Measurements from ENCODE around the gene HORMAD2. TPM values are rescaled to one million over a fixed set of nuclear protein-coding genes. Genes with fewer than 3 reads are reported as not detected.

The HORMAD2 gene
- total and polyA plus RNA-seq, 9 donors: not detected

DNA sequence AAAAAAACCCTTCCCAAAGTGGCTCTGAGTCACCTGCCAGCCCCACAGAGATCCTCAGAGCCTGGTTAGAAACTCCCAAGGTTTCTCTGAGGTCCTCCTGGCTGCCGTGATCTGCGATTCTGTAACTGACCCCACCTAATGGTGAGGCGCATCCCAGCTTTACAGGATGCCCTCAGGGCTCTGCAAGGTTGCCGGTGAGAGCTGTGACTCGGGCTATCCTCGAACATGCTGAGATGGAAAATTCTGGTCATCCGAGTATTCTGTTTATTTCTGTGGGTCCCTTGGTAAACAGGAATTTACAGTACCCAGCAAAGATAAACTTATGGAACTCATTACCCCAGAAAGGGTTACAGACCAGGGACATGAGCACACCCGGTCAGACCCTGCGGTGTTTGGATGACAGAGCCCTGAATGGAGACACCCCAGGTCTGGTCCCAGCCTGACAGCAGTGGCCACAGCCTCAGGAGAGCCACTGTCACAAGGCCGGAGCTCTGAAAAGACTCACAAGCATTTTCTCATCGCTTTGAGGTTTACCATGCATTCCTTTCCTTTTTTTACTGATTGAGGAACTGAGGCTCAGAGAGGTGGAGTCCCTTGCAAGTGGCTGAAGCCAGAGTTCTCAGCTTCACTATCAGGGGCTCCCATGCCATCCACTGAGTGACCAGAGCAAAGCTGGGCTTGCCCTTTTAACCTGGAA lies 144.0 kb downstream of the HORMAD2 start:
- no peak for DNase-seq
- H3K9me3 ChIP-seq (replicated peaks; ENCODE audit: control insufficient read depth, low read depth, low read length): no peaks in the 10 kb centered on the region
- H3K4me1 ChIP-seq (ENCODE audit: control insufficient read depth, insufficient read depth, low read length): peaks cover 6% of the 10 kb centered on the region
- H3K4me3 ChIP-seq (ENCODE audit: low read length): no peak overlapping the region
- WGBS (ENCODE audit: insufficient coverage): 37% methylated on average over 6 of the region's 11 CpGs
- H3K27ac ChIP-seq (ENCODE audit: low read length): no peak overlapping the region
- H3K36me3 ChIP-seq (ENCODE audit: control insufficient read depth, insufficient read depth, low read length): no peaks in the 10 kb centered on the region
- H3K27me3 ChIP-seq (ENCODE audit: control insufficient read depth, insufficient read depth, low read length): peaks cover 27% of the 10 kb centered on the region

DNA sequence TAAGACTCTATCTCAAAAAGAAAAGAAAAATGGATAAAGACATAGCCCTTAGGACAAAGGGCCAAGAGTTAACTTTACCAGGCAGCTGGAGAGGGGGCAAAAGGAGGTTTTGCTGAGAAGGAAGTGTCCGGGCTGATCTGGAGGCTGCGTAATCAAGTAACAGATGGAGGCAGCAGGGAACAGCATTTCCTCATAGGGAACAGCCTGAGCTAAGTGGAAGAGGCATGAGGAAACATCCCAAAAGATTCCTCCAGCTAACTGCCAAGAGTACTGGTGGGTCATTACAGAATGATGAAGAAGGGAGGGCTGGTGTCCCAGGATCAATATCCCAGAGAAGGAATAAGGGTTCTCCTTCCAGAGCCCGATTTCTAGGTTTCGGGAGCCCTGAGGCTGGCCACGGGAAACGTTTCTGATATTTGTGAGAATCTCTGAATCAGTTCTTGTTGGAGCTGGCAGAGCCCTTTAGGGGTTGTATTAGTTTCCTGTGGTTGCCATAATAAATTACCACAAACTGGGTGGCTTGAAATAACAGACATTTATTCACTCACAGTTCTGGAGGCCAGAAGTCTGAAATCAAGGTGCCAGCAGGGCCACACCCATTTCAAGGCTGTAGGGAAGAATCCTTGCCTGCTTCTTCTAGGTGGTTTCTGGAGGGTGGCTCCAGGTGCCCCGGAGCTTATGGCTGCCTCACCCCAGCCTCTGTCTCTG lies 145.1 kb downstream of the HORMAD2 start:
- WGBS (ENCODE audit: insufficient coverage): 82% methylated on average over 2 of the region's 7 CpGs
- DNase-seq: no peak
- Histone ChIP-seq H3K36me3 (ENCODE audit: control insufficient read depth, insufficient read depth, low read length) (no peaks in the 10 kb centered on the region), H3K27ac (ENCODE audit: low read length) (no peak overlapping the region), H3K4me3 (ENCODE audit: low read length) (no peak overlapping the region), H3K9me3 (replicated peaks; ENCODE audit: control insufficient read depth, low read depth, low read length) (no peaks in the 10 kb centered on the region), H3K4me1 (ENCODE audit: control insufficient read depth, insufficient read depth, low read length) (peaks cover 6% of the 10 kb centered on the region), H3K27me3 (ENCODE audit: control insufficient read depth, insufficient read depth, low read length) (peaks cover 27% of the 10 kb centered on the region)

DNA sequence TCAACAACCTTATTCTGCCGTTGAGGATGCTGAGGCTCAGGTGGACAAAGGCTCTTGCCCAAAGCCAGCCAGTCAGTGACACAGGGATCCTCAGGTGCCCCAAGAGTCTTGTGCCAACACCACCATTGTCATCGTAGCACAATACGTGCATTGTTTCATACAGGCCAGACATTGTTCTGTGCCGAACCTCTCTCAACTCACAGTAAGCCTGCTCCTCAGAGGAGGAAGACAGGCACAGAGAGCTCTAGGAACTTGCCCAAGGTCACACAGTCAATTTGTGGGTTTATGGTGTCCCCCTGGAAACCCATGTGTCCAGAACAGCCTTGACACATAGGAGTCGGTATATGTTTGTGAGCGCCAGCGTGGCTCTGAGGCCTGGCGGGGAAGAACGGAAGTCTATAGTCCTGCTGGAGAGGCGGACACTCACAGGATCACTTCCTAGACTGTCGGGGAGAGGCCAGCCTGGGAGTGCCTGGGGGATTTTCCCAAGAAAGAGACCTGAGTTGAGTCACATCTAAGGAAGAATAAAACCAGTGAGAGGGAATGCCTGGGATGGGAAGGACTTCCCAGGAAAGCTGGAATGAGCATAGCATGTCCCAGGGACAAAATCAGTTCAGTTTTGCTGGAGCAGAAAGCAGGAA lies 146.0 kb downstream of the HORMAD2 start:
- Histone ChIP-seq H3K4me1 (ENCODE audit: control insufficient read depth, insufficient read depth, low read length) (peaks cover 6% of the 10 kb centered on the region), H3K36me3 (ENCODE audit: control insufficient read depth, insufficient read depth, low read length) (no peaks in the 10 kb centered on the region), H3K27me3 (ENCODE audit: control insufficient read depth, insufficient read depth, low read length) (peaks cover 21% of the 10 kb centered on the region), H3K9me3 (replicated peaks; ENCODE audit: control insufficient read depth, low read depth, low read length) (no peaks in the 10 kb centered on the region), H3K27ac (ENCODE audit: low read length) (no peak overlapping the region), H3K4me3 (ENCODE audit: low read length) (no peak overlapping the region)
- 71% methylated on average over 10 of the region's 11 CpGs for WGBS (ENCODE audit: insufficient coverage)
- no peak for DNase-seq

Other genes starting within 250 kb of the HORMAD2 start
- 23.1 TPM for gene ASCC2, start 242.2 kb upstream of the HORMAD2 start, total RNA-seq
- 10 to 100 TPM; 29.0 to 38.1 (median 34.6) TPM for gene ASCC2, start 242.2 kb upstream of the HORMAD2 start, polyA plus RNA-seq (ENCODE audit: insufficient read depth in 1 of 8, insufficient read length in 8 of 8, low replicate concordance in 1 of 8)
- 27.0 TPM for gene MTMR3, start 197.3 kb upstream of the HORMAD2 start, total RNA-seq
- gene MTMR3, start 197.3 kb upstream of the HORMAD2 start, polyA plus RNA-seq (ENCODE audit: insufficient read depth in 1 of 8, insufficient read length in 8 of 8, low replicate concordance in 1 of 8): 10 to 100 TPM; 23.6 to 29.1 (median 25.2) TPM
- 0.75 TPM for gene LIF, start 166.3 kb downstream of the HORMAD2 start, total RNA-seq
- gene LIF, start 166.3 kb downstream of the HORMAD2 start, polyA plus RNA-seq (ENCODE audit: insufficient read depth in 1 of 8, insufficient read length in 8 of 8, low replicate concordance in 1 of 8): 1 to 10 TPM in 3 of 8 donors, under 1 TPM in 5; 0.57 to 1.4 (median 0.88) TPM
- 0.22 TPM for gene OSM, start 186.4 kb downstream of the HORMAD2 start, total RNA-seq
- gene OSM, start 186.4 kb downstream of the HORMAD2 start, polyA plus RNA-seq (ENCODE audit: insufficient read depth in 1 of 8, insufficient read length in 8 of 8, low replicate concordance in 1 of 8): 1 to 10 TPM in 1 of 8 donors, under 1 TPM in 6, not detected in 1; 0.09 to 1.5 (median 0.34) TPM
- gene CASTOR1, start 209.0 kb downstream of the HORMAD2 start, total RNA-seq: 5.7 TPM
- 1 to 10 TPM; 3.5 to 7.1 (median 4.7) TPM for gene CASTOR1, start 209.0 kb downstream of the HORMAD2 start, polyA plus RNA-seq (ENCODE audit: insufficient read depth in 1 of 8, insufficient read length in 8 of 8, low replicate concordance in 1 of 8)
- 7.4 TPM for gene TBC1D10A, start 246.5 kb downstream of the HORMAD2 start, total RNA-seq
- 10 to 100 TPM in 1 of 8 donors, 1 to 10 TPM in 7; 6.2 to 11.3 (median 8.5) TPM for gene TBC1D10A, start 246.5 kb downstream of the HORMAD2 start, polyA plus RNA-seq (ENCODE audit: insufficient read depth in 1 of 8, insufficient read length in 8 of 8, low replicate concordance in 1 of 8)